GM10847 (cell line): ENCODE measurements around the gene DTHD1.

Experiments used
- POLR2A ChIP-seq: IDR thresholded peaks from 2 replicates; pipeline ENCODE4 v1.6.1; 2011; ENCODE audit not compliant: insufficient read length; ENCODE audit errors: extremely low read depth

DTHD1 gene

GRCh38 chr4:36288731-36289426 is 7.5 kb downstream of the DTHD1 start:
- no peak for TF ChIP-seq POLR2A

- no peak for TF ChIP-seq POLR2A
These were observed 9.2 kb downstream of the DTHD1 start for GRCh38 chr4:36290641-36291040.

GRCh38 chr4:36292556-36293188 is 11.3 kb downstream of the DTHD1 start:
- TF ChIP-seq POLR2A = no peak

GRCh38 chr4:36301127-36301526 is 19.7 kb downstream of the DTHD1 start:
- no peak for TF ChIP-seq POLR2A

- TF ChIP-seq POLR2A = no peak
These were observed 22.2 kb downstream of the DTHD1 start for GRCh38 chr4:36303426-36304137.

- TF ChIP-seq POLR2A = no peak
These were observed 22.8 kb downstream of the DTHD1 start for GRCh38 chr4:36304138-36304681.

- no peak for TF ChIP-seq POLR2A
These were observed 26.7 kb downstream of the DTHD1 start for GRCh38 chr4:36308150-36308549.

GRCh38 chr4:36310216-36310615 is 28.8 kb downstream of the DTHD1 start:
- TF ChIP-seq POLR2A = no peak

- no peak for TF ChIP-seq POLR2A
These were observed 29.4 kb downstream of the DTHD1 start for GRCh38 chr4:36310793-36311192.

- no peak for TF ChIP-seq POLR2A
These were observed 31.1 kb downstream of the DTHD1 start for GRCh38 chr4:36312511-36312910.

- no peak for TF ChIP-seq POLR2A
These were observed 31.9 kb downstream of the DTHD1 start for GRCh38 chr4:36313301-36313700.

GRCh38 chr4:36313703-36314102 is 32.3 kb downstream of the DTHD1 start:
- TF ChIP-seq POLR2A = no peak

- no peak for TF ChIP-seq POLR2A
These were observed 35.2 kb downstream of the DTHD1 start for GRCh38 chr4:36316607-36317006.

GRCh38 chr4:36317721-36318120 is 36.3 kb downstream of the DTHD1 start:
- no peak for TF ChIP-seq POLR2A

- TF ChIP-seq POLR2A = no peak
These were observed 38.9 kb downstream of the DTHD1 start for GRCh38 chr4:36320117-36320896.

- TF ChIP-seq POLR2A = no peak
These were observed 39.8 kb downstream of the DTHD1 start for GRCh38 chr4:36321176-36321575.

- TF ChIP-seq POLR2A = no peak
These were observed 41.5 kb downstream of the DTHD1 start for GRCh38 chr4:36322921-36323354.
